Transverse colon (tissue), 4 donors: ENCODE results near the gene ADK.

ENCODE experiments used
- EP300 ChIP-seq: sonication (generic); formaldehyde crosslinking; IDR thresholded peaks from one replicate; pipeline ENCODE4 v1.6.1; 2017; ENCODE audit warnings: antibody characterized with exemption, low read depth
- POLR2A ChIP-seq: fragments of 450-650 bp; IDR thresholded peaks from one replicate; pipeline ENCODE4 v1.6.1; 2016; ENCODE audit warnings: antibody characterized with exemption, mild to moderate bottlenecking, moderate library complexity
- POLR2AphosphoS5 ChIP-seq, 3 donors: sonication (generic); formaldehyde crosslinking; IDR thresholded peaks; one replicate each; pipeline ENCODE4 v1.6.1; 2016; ENCODE audit warnings: antibody characterized with exemption in 3 of 3
- TF ChIP-seq, protein P1 (sequence below), 5 experiments: fragments of 200-600 bp in 3 of 5; fragments of 450-650 bp in 2 of 5; sonication (generic) in 3 of 5; IDR thresholded peaks; 1 replicate in 2 of 5; 2 replicates in 3 of 5; pipeline ENCODE4 v1.5.1; 2016 to 2017; ENCODE audit warnings: antibody characterized with exemption in 5 of 5, inconsistent platforms in 3 of 5, mild to moderate bottlenecking in 2 of 5, moderate library complexity in 1 of 5

DNA sequence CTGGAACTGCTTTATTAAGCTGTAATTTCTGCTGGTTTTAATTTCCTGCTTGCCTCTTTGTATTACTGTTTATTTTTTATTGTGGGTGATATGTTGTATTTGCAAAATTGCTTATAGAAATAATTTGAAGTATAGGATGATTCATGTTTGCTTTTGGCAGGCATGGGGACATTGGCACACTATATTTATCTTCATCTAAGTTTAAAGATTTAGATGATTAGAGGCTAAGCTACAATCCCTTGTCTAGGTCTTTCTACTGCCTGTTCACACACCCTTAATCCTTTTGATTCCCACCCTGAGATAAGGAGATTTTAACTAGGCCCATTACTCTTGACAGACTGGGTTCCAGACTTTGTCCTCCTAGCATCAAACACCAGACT lies 492.6 kb downstream of the ADK start:
- TF ChIP-seq, protein P1, sequence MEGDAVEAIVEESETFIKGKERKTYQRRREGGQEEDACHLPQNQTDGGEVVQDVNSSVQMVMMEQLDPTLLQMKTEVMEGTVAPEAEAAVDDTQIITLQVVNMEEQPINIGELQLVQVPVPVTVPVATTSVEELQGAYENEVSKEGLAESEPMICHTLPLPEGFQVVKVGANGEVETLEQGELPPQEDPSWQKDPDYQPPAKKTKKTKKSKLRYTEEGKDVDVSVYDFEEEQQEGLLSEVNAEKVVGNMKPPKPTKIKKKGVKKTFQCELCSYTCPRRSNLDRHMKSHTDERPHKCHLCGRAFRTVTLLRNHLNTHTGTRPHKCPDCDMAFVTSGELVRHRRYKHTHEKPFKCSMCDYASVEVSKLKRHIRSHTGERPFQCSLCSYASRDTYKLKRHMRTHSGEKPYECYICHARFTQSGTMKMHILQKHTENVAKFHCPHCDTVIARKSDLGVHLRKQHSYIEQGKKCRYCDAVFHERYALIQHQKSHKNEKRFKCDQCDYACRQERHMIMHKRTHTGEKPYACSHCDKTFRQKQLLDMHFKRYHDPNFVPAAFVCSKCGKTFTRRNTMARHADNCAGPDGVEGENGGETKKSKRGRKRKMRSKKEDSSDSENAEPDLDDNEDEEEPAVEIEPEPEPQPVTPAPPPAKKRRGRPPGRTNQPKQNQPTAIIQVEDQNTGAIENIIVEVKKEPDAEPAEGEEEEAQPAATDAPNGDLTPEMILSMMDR (IDR thresholded peaks at IDR 0.05) = no peak
- TF ChIP-seq POLR2AphosphoS5 (IDR thresholded peaks at IDR 0.05) (no peak), POLR2A (no peak), EP300 (no peak)
